ENCODE measurements around the gene ZNF391.

ZNF391 gene

DNA sequence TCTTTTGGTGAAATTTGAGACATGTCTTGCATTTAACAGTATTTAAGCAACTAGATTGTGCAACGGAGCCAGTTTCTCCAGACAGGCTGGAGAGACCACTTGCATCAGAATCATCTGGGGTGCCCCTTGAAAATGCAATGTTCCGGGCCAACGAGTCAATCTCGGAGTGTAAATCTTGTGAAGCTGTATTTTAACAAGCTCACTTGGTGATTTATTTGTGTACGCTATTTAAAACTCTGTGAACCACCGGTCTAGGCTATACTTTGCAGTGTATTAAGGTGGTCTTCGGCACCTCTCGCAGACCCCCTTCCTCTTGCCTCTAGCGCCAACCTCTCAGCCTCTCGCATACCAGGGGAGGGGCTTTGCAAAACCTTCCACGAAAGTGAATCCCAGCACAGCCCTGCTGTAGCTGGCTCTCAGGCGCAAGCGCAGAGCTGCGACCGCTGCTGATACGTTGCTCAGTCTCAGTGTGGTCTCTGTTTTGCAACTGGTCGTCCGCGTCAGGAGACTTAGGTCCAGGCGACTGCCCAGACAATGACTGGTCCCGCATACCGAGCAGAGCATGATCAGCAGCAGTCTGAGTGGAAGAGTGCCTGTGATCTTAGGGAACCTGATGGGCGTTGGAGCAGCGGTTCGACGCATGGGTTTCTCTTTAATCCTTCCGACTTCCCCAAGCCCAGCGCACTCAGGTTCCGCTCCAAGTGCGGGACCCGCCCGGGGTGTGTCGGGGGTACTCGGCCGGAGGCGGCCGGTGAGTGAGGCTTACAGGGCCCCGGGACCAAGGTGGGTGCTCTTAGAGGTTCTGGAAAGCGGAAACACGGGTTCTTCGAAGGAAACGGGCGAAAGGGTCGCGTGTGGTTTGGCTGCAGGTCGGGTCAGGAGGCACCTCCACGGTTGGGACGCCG lies at the start of gene ZNF391:
TSS of gene ZNF391 (plus strand) at position 467 of the 905 bp plus-strand sequence. CDS start 11,612 bp downstream, outside the sequence.
- Histone ChIP-seq H3K4me3 (ENCODE audit: low read length) (peak within 1 kb of the TSS; percentile 91), H3K9me2 (replicated peaks; ENCODE audit: insufficient read depth, low read length) (no peaks in the 10 kb centered on the region), H3K36me3 (replicated peaks; ENCODE audit: insufficient read depth, low read length) (no peaks in the 10 kb centered on the region), H4K20me1 (ENCODE audit: insufficient read depth, low read length) (no peaks in the 10 kb centered on the region), H3K4me1 (ENCODE audit: low read length) (no peaks in the 10 kb centered on the region), H3K79me2 (ENCODE audit: low read length) (no peaks in the 10 kb centered on the region), H2AFZ (ENCODE audit: low read length) (peak within 1 kb of the TSS; percentile 89), H3K9me3 (replicated peaks; ENCODE audit: insufficient read depth, low read length) (no peaks in the 10 kb centered on the region), H3K4me2 (ENCODE audit: low read depth, low read length) (peak within 1 kb of the TSS; percentile 83), H3F3A (ENCODE audit: insufficient read depth, low read length) (no peaks in the 10 kb centered on the region), H3K9ac (ENCODE audit: low read length) (peak within 1 kb of the TSS; percentile 82), H3K27ac (ENCODE audit: low read length) (peak within 1 kb of the TSS; percentile 73; the same call in 1 of the 2 replicates), H3K27me3 (replicated peaks; ENCODE audit: insufficient read depth, low read length) (peaks cover 5% of the 10 kb centered on the region; the same call in 1 of the 2 replicates)
- DNase-seq, result peak; percentile 77
- no peak for TF ChIP-seq EZH2phosphoT487 (IDR thresholded peaks at IDR 0.05; ENCODE audit: low read length)
- TF ChIP-seq EZH2 (optimal IDR thresholded peaks at IDR 0.05; ENCODE audit: low read depth, low read length), result no peak
- TF ChIP-seq CTCF (IDR thresholded peaks at IDR 0.05; ENCODE audit: low read length), result no peak

- Histone ChIP-seq H4K20me1 (ENCODE audit: insufficient read depth, low read length) (no peaks in the 10 kb centered on the region), H2AFZ (ENCODE audit: low read length) (no peak overlapping the region), H3K27ac (ENCODE audit: low read length) (no peak overlapping the region), H3K9ac (ENCODE audit: low read length) (no peak overlapping the region), H3K4me3 (ENCODE audit: low read length) (no peak overlapping the region), H3F3A (ENCODE audit: insufficient read depth, low read length) (no peaks in the 10 kb centered on the region), H3K36me3 (replicated peaks; ENCODE audit: insufficient read depth, low read length) (no peaks in the 10 kb centered on the region), H3K79me2 (ENCODE audit: low read length) (no peaks in the 10 kb centered on the region), H3K27me3 (replicated peaks; ENCODE audit: insufficient read depth, low read length) (no peaks in the 10 kb centered on the region), H3K9me2 (replicated peaks; ENCODE audit: insufficient read depth, low read length) (no peaks in the 10 kb centered on the region), H3K4me2 (ENCODE audit: low read depth, low read length) (no peak overlapping the region), H3K4me1 (ENCODE audit: low read length) (no peaks in the 10 kb centered on the region), H3K9me3 (replicated peaks; ENCODE audit: insufficient read depth, low read length) (no peaks in the 10 kb centered on the region)
- TF ChIP-seq CTCF (IDR thresholded peaks at IDR 0.05; ENCODE audit: low read length) (no peak), EZH2phosphoT487 (IDR thresholded peaks at IDR 0.05; ENCODE audit: low read length) (no peak), EZH2 (optimal IDR thresholded peaks at IDR 0.05; ENCODE audit: low read depth, low read length) (no peak)
- no peak for DNase-seq
These were observed 35.7 kb upstream of the ZNF391 start for GRCh38 chr6:27352850-27353249.

DNA sequence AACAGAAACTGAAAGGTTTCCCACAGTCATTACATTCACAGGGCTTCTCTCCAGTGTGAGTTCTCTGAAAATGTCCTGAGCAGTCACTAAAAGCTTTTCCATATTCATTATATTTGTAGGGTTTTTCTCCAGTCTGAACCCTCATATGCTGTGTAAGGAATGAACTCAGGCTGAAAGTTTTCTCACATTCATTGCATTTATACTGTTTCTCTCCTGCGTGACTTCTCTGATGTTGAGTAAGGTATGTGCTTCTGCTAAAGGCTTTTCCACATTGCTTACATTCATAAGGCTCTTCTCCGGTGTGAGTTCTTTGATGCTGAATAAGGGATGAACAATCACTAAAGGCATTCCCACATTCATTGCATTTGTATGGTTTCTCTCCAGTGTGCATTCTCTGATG lies 29.8 kb upstream of the ZNF391 start:
- Histone ChIP-seq H3K36me3 (replicated peaks; ENCODE audit: insufficient read depth, low read length) (no peaks in the 10 kb centered on the region), H3K4me3 (ENCODE audit: low read length) (no peak overlapping the region), H3K79me2 (ENCODE audit: low read length) (no peaks in the 10 kb centered on the region), H4K20me1 (ENCODE audit: insufficient read depth, low read length) (no peaks in the 10 kb centered on the region), H3K4me1 (ENCODE audit: low read length) (no peaks in the 10 kb centered on the region), H3K27me3 (replicated peaks; ENCODE audit: insufficient read depth, low read length) (no peaks in the 10 kb centered on the region), H3K9me2 (replicated peaks; ENCODE audit: insufficient read depth, low read length) (no peaks in the 10 kb centered on the region), H3K4me2 (ENCODE audit: low read depth, low read length) (no peak overlapping the region), H2AFZ (ENCODE audit: low read length) (no peak overlapping the region), H3F3A (ENCODE audit: insufficient read depth, low read length) (no peaks in the 10 kb centered on the region), H3K9me3 (replicated peaks; ENCODE audit: insufficient read depth, low read length) (no peaks in the 10 kb centered on the region), H3K27ac (ENCODE audit: low read length) (no peak overlapping the region), H3K9ac (ENCODE audit: low read length) (no peak overlapping the region)
- TF ChIP-seq EZH2phosphoT487 (IDR thresholded peaks at IDR 0.05; ENCODE audit: low read length) (no peak), CTCF (IDR thresholded peaks at IDR 0.05; ENCODE audit: low read length) (no peak)
- DNase-seq, result no peak

Measured in MM.1S (cell line).